HG02938 (cell line): ENCODE results near the gene RBM45.
"Not testable (repeated sequence)": the region's sequence is repeated elsewhere in the genome, so short reads cannot be mapped to it uniquely, and the experiment has no call there.

Experiments
- ATAC-seq: cut with Tn5 transposase; IDR thresholded peaks from one replicate; pipeline ENCODE4 v1.9.1; 2021; ENCODE audit warnings: mild to moderate bottlenecking, moderate library complexity; ENCODE audit not compliant: unreplicated experiment

Gene RBM45

GRCh38 chr2:178112202-178113152 is at the start of gene RBM45:
Gene RBM45 (plus strand): TSS chr2:178112437. CDS start chr2:178112547, 110 bp downstream.
- peak; percentile 83 for ATAC-seq

DNA sequence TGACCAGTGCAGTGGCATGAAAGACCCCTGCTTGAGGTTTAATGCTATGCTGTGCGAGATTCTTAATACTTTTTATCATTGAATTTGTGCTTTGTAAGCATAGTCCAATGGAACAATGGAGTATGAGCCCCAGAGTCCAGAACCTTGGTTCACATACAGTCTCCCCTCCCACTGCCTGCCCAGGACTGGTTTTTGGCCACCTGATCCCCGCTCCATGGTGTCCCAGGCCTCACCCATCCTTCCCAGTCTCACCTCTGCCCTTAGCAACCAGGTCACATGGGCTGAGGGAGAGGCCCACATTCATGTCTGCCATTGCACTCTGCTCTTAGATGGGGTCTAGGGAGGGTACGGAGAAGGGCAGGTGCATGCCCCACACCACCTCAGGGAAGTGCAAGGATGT is 45.9 kb upstream of the RBM45 start:
- ATAC-seq, result no peak

DNA sequence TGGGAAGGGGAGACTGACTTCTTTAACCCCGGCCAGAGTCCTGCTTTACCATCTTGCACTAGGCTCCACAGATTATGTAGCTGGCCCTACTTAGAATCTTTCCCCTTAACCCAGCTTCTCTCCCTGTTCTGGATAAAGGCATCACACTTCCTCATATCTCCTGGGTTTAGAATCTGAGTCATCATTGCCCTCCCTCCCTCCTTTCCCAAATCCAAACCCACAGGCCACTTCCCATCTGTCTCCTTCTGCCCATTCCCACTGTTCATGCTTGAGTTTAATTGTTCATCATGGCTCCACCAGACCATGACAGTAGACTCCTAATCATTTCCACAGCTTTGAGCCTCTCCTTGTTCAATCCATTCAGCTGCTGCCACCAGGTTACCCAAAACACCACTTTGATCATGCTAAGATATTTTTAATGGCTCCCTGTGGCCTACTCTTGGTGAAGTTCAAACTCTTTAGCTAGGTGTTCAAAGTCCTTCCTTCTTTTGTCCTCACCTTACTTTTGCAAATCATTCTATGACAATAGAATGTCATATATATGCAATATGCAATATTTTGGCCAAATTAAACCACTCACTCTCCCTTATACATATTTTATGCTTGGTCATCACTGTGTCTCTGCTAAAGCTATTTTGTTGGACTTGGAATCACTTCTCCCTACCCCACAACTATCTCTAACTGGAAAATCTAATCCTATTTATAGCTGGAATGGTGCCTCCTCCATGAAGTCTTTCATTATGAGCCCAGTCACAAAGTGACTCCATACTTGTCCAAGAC is 45.2 kb upstream of the RBM45 start:
- no peak for ATAC-seq

DNA sequence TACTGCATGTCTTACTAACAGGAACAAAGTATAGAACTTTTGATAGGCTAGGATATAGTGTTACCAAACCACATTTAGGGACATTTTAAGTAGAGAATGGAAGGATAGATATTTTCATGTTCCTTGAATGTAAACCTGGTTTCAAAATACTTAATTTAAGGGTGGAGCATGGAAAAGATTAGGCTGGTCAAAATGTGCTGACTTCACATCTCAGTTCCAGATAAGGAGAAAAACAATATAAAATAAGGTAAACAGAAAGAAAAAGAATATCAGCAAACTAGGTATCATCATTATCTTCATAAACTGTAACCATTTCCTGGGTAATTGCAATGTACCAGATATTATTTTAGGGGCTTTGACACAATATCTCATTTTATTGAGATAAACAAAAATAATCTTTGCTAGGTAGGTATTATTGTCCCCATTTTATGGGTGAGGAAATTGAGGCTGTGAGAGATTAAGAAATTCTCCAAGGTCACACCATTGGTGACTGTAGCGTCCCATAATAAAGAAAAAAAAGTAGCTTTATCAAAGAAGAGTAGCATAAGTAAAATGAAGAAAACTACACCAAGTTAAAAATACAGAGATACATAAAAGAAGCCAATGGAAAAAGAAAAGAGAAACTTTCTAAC is 43.3 kb upstream of the RBM45 start:
- no peak for ATAC-seq

DNA sequence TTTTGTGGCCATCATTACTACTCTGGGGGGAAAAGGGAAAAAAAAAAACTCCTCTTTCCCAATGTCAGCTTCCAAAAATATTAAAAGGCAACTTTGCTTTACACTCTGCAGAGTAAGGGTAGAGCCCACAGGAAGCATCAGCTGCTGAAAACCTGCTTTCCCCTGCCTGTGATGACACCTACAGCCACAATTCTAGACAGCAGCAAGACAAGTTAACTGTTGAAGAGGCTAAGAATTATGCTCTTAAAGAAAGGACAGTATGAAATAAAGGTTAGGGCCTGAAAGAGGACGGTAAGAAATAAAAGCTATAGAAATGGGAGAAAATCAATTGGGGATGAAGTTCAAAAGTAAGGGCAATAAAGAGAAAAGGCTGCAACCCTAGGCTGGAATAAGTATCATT is 42.7 kb upstream of the RBM45 start:
- ATAC-seq, result no peak

- no peak for ATAC-seq
Observed at GRCh38 chr2:178070824-178071223, 41.4 kb upstream of the RBM45 start.

DNA sequence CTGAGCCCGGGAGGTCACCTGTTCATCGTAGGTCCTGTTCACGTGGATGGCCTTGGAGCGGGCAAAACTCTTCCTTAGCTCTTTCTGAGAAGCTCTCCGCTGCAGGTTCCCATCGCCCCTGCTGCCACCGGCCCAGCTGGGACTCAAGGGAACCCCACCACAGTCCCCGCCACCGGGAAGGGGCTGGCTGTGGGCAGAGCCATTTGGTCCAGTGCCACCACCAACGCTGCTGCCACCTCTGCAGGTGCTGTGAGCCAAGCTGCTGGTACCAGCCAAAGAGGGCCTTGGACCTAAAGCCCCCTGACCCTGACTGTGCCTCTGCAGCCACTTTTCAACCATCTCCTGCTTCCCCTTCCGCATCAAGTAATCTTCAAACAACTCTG is 40.2 kb upstream of the RBM45 start:
- ATAC-seq, result no peak

DNA sequence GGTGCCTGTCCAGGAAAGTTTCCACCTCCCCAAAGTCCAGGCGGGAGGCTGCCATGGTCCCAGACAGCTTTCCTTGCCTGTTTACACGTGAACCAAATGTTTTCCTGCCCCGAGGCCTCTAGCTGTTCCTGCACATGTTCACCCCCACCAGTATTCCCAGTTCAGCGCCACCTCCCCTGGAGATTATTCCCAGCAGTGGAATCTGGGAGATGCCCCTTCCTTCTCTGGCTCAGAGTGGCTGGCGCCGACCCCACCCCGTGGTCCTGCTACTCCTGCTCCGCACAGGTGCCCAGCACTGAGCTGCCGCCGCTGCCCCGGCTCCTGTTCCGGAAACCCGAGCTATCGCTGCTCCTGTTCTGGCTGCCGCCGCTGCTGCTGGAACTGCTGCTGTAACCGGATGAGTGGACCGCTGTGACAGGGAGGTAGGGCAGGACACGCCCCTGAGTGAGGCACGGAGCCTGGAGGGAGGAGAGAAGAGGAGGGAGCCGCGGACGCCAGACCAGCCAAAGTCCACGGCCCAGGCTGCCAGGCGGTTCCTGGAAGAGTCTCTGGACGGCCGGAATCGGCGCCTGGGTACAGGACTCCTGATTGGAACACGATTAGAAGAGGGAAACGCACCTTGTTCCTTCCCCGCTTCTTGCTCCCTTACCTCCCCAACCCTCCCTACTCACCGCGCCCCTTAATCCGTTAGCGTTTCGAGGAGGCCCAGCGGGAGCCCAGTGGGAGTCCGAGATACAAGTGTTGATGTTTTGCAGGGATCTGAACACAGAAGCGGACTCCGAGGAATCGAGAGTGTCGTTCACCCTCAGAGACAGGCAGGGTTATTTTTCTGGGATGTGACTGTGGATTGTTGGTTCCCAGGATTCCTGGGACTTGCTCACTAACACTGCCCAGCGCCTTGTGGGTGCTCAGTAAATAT is 39.6 kb upstream of the RBM45 start, which contains the start of gene PDE11A:
TSS of gene PDE11A (minus strand) at position 395 of the 919 bp plus-strand sequence. CDS start at position 55, 340 bp downstream.
- peak; percentile 73 for ATAC-seq

DNA sequence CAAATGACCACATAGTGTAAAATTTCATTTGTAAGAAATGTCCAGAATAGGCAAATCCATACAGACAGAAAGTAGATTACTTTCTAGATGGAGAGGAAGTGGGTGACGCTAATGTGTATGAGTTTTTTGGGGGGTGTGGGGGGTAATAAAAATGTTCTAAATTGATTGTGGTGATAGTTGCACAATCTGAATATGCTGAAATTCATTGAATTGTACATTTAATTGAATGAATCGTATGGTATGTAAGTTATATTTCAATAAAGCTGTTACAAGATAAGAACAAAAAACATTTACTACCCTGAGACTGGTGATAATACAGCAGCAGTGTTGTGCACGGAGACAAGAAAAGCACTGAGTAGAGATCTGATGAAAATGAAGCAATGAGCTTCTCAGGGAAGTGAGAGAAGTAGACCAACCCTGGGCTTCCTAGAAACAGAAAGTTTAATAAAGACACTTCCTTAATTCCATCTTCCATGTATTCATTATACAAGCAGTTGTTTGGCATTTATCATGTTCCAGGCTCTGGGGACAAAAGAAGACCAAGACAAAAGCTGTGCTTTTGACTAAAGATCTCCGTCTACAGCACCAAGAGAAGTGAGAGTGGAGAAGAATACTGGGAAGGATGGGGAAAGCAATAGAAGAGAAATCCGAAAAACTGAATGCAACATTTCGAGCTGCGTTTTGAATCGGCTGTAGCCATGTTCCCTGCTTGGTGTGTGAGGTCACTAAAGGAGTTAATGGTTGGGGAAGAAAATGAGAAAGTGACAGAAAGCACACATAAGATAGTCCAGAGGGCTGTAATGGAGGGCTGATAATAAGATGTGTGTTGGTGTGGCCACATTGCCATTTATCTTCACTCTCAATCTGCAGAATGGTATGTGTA is 37.9 kb upstream of the RBM45 start:
- no peak for ATAC-seq

GRCh38 chr2:178075006-178075326 is 37.3 kb upstream of the RBM45 start:
- no peak for ATAC-seq

DNA sequence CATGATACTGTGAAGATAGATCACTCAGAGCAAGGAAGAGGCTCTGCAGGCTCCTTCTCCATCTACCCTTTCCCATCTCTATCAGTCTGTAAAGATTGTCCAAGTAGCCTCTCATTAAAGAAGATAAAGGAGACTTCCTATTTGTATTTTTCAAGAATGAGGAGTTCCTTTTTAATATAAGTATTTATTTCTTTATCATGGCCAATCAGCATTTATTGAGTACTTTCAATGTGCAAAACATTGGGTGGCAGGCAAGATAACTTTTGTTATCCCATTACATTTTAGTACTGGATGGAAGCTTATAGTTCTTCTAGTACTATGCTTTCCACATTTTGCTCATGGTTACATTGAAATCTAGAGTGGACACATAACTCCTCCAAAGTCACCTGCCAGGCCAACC is 36.1 kb upstream of the RBM45 start:
- no peak for ATAC-seq

DNA sequence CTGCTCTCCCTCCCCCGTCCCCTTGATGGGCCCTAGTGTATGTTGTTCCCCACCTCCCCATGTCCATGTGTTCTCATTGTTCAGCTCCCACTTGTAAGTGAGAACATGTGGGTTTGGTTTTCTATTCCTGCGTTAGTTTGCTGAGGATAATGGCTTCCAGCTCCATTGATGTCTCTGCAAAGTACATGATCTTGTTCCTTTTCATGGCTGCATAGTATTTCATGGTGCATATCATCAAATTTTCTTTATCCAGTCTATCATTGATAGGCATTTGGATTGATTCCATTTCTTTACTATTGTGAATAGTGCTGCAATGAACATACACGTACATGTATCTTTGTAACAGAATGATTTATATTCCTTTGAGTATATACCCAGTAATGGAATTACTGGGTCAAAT is 33.0 kb upstream of the RBM45 start:
- not testable (repeated sequence) for ATAC-seq

GRCh38 chr2:178082408-178083045 is 29.7 kb upstream of the RBM45 start:
- no peak for ATAC-seq

- no peak for ATAC-seq
Observed at GRCh38 chr2:178084273-178084672, 28.0 kb upstream of the RBM45 start.

DNA sequence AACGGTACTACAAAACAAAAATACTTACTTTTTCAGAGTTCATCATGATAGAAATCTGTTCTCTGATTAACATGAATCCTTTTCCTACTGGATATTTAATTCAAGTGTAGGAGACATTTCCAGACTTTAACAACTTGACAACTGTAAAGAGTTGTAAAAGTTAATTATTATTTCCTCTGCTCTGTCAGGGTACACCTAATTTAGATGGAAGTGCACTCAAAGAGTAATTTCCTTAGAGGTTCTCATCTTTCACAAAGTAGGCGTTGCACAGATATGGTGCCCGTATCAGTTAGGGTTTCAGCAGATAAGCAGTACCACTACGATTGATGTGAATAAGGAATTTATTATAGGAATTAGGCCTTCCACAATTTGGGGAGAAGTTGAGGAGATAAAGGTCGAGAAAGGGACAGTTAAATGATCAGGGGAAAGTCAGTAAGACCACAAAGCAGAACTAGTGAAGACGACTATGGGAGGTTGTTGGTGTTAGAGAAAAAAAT is 23.4 kb upstream of the RBM45 start:
- ATAC-seq, result no peak

- no peak for ATAC-seq
Observed at GRCh38 chr2:178093471-178093870, 18.8 kb upstream of the RBM45 start.

DNA sequence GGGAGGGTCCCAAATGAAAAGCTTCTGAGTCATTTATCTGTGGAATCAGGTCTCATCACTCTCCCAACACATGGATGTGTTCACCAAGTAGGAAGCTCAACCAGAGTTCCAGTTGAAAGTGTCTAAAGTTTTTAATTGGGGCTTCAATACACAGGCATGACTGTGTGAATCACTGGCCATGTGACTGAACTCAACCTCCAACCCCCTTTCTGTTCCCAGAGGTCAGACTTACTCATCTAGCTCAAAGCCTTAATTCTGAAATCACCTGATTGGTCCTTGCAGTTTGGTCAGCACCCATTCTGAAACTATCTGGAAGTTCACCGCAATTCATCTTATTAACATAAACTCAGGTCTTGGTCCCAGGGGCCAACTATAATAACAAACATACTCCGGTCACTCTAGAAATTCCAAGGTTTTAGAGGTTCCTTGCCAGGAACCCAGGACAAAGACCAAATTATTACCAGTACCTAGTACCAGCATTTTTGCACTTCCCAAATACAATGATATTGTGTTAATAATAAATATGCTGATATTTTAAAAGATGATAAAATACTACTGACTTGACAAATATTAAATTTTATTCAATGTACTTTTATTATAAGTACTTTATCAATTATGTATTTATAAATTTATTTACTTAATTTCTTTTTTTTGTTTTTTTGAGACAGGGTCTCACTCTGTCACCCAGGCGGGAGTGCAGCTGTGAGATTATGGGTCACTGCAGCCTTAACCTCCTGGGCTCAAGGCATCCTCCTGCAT is 10.7 kb upstream of the RBM45 start:
- no peak for ATAC-seq

DNA sequence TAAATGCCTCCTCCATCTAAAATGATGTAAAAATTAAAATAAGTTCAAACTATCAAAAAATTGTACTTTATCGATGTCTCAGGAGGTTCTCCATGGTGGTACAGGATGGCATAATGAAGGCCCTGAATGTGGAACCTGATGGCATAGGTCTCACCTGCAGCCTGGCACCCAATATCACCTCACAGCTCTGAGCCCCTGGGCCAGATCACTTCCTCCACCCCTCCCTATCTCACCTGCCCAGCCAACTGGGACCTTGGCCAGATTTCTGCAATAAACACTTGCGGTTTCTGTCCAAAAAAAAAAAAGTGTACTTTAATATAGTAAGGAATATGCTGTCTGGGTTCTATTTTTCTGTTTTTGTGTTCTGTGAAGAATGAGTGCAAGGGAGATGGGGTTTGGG is 6.7 kb upstream of the RBM45 start:
- no peak for ATAC-seq
